Activated CD4-positive, alpha-beta memory T cell treated with anti-CD3 and anti-CD28 coated beads, Interleukin-2, amount 10 ng/mL, durations not matched to agents 7 days and 5 days (primary cell): ENCODE results near the gene SVIP. TPM values are rescaled to one million over a fixed set of nuclear protein-coding genes. Genes with fewer than 3 reads are reported as not detected.

Experiments
- CTCF ChIA-PET: fragments of 350-600 bp; sonication (Branson Sonifier 250); formaldehyde crosslinking; loops from one replicate; lab custom pipeline; 2021; ENCODE audit warnings: antibody characterized with exemption, inconsistent platforms; lab: Charles Lee
- POLR2A ChIA-PET: fragments of 350-600 bp; sonication (Branson Sonifier 250); formaldehyde crosslinking; loops from one replicate; lab custom pipeline; 2021; ENCODE audit warnings: antibody characterized with exemption; lab: Charles Lee
- DNase-seq: peaks from one replicate; pipeline ENCODE4 v3.0.0-alpha.2; 2020
- H3K27ac Mint-ChIP-seq: one replicate; pipeline ENCODE4 v1.8.0; 2021; ENCODE audit warnings: mild to moderate bottlenecking, mixed read lengths
- H3K27me3 Mint-ChIP-seq: one replicate; pipeline ENCODE4 v1.8.0; 2021; ENCODE audit warnings: mixed read lengths
- H3K36me3 Mint-ChIP-seq: one replicate; pipeline ENCODE4 v1.8.0; 2021; ENCODE audit warnings: low read depth, mixed read lengths
- H3K4me1 Mint-ChIP-seq: one replicate; pipeline ENCODE4 v1.8.0; 2021; ENCODE audit warnings: mixed read lengths
- H3K4me3 Mint-ChIP-seq: one replicate; pipeline ENCODE4 v1.8.0; 2021; ENCODE audit warnings: mild to moderate bottlenecking, mixed read lengths
- H3K9me3 Mint-ChIP-seq: one replicate; pipeline ENCODE4 v1.8.0; 2021; ENCODE audit warnings: mixed read lengths
- total RNA-seq, 2 experiments: library from RNA; stranded (reverse); gene quantifications; one replicate each; pipeline ENCODE4 v1.2.3, GENCODE V29; 2021

Gene SVIP
- total RNA-seq, 2 experiments from 2014 or later, result 26.9 to 27.5 TPM

DNA sequence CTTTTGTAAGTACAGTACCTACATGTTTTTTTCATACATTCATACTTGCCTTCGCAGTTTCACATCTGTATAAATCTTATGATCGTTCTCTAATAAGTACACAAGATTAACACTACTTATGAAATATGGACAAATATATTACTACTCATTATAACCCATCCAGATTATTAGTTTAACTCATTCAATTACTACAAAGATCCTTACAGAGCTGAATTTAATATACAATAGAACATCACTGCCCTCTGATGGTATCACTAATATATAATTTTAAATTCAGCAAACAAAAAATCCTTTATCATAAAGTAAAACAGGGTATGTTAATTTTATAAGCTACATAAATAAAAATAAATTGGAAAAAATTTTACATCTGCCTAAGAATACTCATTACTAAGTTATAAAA lies 7.4 kb downstream of the SVIP start:
- Mint-ChIP-seq H3K27ac (no peak overlapping the region), H3K9me3 (no peaks in the 10 kb centered on the region), H3K27me3 (no peaks in the 10 kb centered on the region), H3K36me3 (peaks cover 32% of the 10 kb centered on the region), H3K4me1 (peaks cover under 1% of the 10 kb centered on the region), H3K4me3 (no peak overlapping the region)
- DNase-seq, result no peak
- POLR2A ChIA-PET, result no interaction called here
- CTCF ChIA-PET, result no interaction called here

DNA sequence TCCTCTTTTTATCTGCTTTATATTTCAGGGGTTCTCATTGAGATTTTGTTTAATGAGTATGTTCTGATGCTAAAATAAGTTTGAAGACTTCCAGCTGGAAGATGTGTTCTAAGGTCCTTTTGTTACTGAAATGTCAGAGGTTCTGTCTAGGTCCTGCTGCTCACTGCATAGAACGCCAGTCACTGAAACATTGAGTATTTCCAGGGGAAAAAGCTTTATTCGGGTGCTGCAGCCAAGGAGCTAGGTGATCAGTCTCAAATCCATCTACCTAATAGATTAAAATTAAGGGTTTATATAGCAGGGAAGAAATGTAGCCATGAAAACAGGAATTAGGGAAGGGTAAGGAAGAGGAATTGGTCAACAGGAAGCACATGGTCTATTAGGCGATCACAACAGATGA lies 19.7 kb downstream of the SVIP start:
- no peaks in the 10 kb centered on the region for H3K36me3 Mint-ChIP-seq
- POLR2A ChIA-PET, result no interaction called here
- CTCF ChIA-PET, result interaction anchor here (1.9 kb wide), 1 partner anchor 22 kb away, joined by 6 read pairs; no protein-coding TSS in a partner anchor
- no peak overlapping the region for H3K27ac Mint-ChIP-seq
- no peak overlapping the region for H3K4me3 Mint-ChIP-seq
- peaks cover 4% of the 10 kb centered on the region for H3K9me3 Mint-ChIP-seq
- H3K27me3 Mint-ChIP-seq, result no peaks in the 10 kb centered on the region
- no peak for DNase-seq
- H3K4me1 Mint-ChIP-seq, result no peaks in the 10 kb centered on the region

DNA sequence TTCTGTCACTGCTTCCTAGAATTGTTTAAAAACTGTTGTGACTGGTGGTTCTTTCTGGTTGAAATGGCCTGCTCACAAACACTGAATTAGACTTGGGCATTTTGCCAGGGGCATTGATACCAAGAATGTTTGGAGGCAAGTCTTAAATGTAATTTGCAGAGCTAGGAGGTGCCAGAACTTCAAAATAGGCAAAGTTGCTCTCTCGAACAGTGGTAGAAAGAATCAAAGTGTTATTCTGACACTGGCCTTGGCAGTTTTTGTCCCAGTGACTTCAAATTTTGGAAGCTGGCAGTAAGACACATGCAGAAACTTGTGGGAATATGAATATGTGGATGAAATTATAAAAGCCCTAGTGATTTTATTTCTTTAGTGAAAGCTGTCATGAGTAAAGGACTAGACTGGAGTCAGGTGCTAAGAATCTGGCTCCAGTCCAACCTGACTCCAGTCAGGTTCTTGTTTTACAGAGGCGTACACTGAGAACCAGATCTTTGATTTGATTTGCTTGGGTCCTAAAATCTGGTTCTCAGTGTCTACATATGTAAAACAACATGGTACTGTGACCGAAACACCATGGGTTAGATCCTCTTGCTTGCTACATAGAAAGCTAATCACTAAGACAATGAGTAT lies 20.9 kb downstream of the SVIP start:
- no peak overlapping the region for H3K4me3 Mint-ChIP-seq
- POLR2A ChIA-PET, result no interaction called here
- CTCF ChIA-PET, result interaction anchor here (0.7 to 1.9 kb wide), 2 partner anchors 21 to 548 kb away, joined by 3 to 6 read pairs; no protein-coding TSS in a partner anchor
- no peaks in the 10 kb centered on the region for H3K36me3 Mint-ChIP-seq
- H3K9me3 Mint-ChIP-seq, result peaks cover 4% of the 10 kb centered on the region
- no peak for DNase-seq
- no peaks in the 10 kb centered on the region for H3K27me3 Mint-ChIP-seq
- H3K4me1 Mint-ChIP-seq, result no peaks in the 10 kb centered on the region
- H3K27ac Mint-ChIP-seq, result no peak overlapping the region

DNA sequence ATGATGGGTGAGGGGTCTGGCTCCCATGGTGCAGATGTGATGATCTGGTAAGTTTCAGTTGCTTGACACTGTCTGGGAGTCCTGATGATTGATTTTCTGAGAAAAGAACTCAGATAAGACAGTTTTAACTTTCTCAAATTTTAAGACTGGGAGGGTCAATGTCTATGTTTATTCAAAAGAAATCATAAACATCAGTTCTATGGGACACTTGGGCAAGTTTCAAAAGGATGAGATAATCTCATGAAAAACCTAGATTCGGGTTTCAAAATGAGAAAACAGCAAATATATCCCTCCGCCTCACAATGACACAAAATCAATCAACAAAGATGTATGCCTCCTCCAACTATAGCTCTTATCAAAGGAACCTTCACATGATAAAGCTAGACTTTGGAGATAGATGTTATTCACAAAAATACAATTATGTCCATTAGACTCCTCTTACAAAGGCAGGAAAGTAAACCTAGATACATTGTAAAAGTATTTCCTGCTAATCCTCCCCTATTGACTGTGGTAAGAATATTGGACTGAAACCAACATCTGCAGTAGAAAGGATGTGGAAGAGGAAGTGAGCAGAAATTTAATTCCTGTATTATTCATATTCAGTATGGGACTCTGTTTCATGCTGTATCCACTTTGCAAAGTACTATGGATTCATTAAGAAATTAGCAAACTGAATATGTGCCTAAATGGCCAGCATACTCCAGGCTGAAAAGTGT lies 21.6 kb downstream of the SVIP start:
- CTCF ChIA-PET, result no interaction called here
- no peaks in the 10 kb centered on the region for H3K4me1 Mint-ChIP-seq
- no peak overlapping the region for H3K27ac Mint-ChIP-seq
- DNase-seq, result no peak
- H3K36me3 Mint-ChIP-seq, result no peaks in the 10 kb centered on the region
- no peak overlapping the region for H3K4me3 Mint-ChIP-seq
- no peaks in the 10 kb centered on the region for H3K27me3 Mint-ChIP-seq
- H3K9me3 Mint-ChIP-seq, result peaks cover 4% of the 10 kb centered on the region
- POLR2A ChIA-PET, result no interaction called here

DNA sequence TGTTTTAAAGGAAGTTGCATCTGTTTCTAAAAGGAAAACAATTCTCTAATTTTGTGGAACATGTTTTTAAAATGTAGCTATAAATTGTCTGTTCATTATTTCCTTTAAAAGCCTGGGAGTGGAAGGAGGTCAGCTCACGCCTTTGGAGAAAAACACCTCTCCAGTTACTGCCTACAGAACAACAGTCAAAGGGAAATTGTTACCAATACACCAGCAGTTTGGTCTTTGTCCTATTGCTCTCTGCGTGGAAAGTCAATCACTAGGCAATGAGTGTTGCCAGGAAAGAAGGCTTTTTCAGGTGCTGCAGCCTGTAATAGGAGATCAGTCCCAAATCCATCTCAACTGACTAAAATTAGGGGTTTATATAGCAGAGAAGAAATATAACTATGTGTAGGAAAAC lies 22.2 kb downstream of the SVIP start:
- no peaks in the 10 kb centered on the region for H3K4me1 Mint-ChIP-seq
- ChIA-PET POLR2A (no interaction called here), CTCF (no interaction called here)
- peaks cover 4% of the 10 kb centered on the region for H3K9me3 Mint-ChIP-seq
- no peak for DNase-seq
- H3K4me3 Mint-ChIP-seq, result no peak overlapping the region
- no peaks in the 10 kb centered on the region for H3K27me3 Mint-ChIP-seq
- H3K27ac Mint-ChIP-seq, result no peak overlapping the region
- no peaks in the 10 kb centered on the region for H3K36me3 Mint-ChIP-seq

DNA sequence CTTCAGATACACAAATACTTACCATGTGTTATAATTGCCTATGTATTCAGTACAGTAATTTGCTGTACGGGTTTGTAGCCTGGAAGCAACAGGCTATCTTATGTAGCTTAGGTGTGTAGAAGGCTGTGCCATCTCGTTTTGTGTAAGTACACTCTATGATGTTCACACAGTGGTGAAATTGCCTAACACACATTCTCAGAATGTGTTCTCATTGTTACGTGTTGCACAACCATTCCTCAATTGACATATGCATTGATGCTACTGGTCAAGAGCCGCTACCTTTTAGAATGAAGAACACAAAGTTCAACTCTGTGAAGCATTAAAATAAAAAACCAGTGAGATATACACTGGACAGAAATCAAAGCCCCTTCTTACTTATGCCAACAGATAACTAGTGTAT lies 26.7 kb downstream of the SVIP start:
- H3K27me3 Mint-ChIP-seq, result no peaks in the 10 kb centered on the region

DNA sequence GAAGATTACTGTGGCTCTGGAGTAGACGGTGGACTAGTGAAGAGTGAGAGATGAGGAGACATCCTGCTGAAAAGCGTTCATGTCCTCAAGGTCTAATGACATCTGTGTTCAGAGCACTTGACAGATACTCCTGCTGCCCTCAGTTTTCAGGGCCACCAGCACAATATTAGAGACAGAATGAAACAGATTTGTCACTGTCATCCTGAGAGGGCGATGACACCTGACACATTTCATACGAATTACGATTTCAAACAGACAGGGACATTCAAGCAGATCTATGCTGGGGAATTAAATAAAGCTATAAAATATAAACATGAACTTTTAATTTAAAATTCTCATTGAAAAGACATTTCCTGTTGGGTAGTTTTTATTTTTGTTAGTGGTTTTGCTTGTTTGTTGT lies 29.1 kb downstream of the SVIP start:
- ChIA-PET POLR2A (no interaction called here), CTCF (no interaction called here)
- Mint-ChIP-seq H3K4me3 (no peak overlapping the region), H3K4me1 (no peaks in the 10 kb centered on the region), H3K9me3 (no peaks in the 10 kb centered on the region), H3K27ac (no peak overlapping the region), H3K36me3 (no peaks in the 10 kb centered on the region), H3K27me3 (no peaks in the 10 kb centered on the region)
- DNase-seq, result no peak

More for the DNA sequence above, 26.7 kb downstream of the SVIP start:
- Mint-ChIP-seq H3K4me1 (no peaks in the 10 kb centered on the region), H3K27ac (no peak overlapping the region), H3K9me3 (no peaks in the 10 kb centered on the region), H3K4me3 (no peak overlapping the region), H3K36me3 (no peaks in the 10 kb centered on the region)
- ChIA-PET POLR2A (no interaction called here), CTCF (no interaction called here)
- no peak for DNase-seq

DNA sequence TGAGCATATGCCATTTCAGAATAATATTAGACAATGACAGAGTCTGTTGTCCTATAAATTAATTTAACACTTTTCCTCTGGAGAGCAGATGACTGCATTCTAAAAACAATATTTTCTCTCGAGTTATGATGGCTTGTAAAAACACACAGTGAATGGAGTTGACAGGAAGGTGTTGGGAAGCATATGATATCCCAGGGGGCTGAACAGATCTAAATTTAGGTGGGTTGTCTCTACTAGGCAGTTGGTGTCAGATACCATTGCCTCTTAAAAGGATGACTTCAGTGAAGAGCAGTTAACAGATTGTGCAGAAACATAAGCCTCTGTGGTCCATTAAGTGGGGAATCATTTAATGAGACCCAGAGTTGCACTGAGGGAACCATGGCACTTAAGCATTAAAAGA lies 30.7 kb downstream of the SVIP start:
- POLR2A ChIA-PET, result no interaction called here
- Mint-ChIP-seq H3K4me3 (no peak overlapping the region), H3K4me1 (no peaks in the 10 kb centered on the region), H3K27me3 (no peaks in the 10 kb centered on the region), H3K9me3 (no peaks in the 10 kb centered on the region), H3K36me3 (no peaks in the 10 kb centered on the region), H3K27ac (no peak overlapping the region)
- CTCF ChIA-PET, result interaction anchor here (1.2 kb wide), 1 partner anchor 11 kb away, joined by 5 read pairs; no protein-coding TSS in a partner anchor
- no peak for DNase-seq

DNA sequence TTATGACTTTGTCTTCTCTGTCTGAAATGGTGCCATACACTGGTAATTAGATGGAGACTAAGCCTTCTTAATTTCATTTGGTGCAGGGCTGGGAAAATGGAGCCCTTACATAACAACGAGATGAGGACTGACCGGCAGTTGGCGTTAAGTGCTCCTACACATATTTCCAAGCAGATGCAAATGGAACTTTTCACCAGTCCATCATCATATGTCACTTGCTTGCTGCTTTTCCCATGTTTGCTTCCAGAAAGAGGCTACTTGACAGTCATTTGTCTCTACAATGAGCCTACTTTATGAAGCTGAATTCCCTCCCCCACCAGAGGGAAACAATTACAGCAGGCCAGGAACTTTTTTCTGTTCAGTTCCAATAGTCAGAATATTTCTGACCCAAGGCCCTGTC lies 32.6 kb downstream of the SVIP start:
- Mint-ChIP-seq H3K36me3 (no peaks in the 10 kb centered on the region), H3K27ac (no peak overlapping the region), H3K4me1 (no peaks in the 10 kb centered on the region), H3K27me3 (no peaks in the 10 kb centered on the region), H3K4me3 (no peak overlapping the region), H3K9me3 (no peaks in the 10 kb centered on the region)
- CTCF ChIA-PET, result interaction anchor here (1.4 kb wide), 1 partner anchor 9 kb away, joined by 5 read pairs; no protein-coding TSS in a partner anchor
- no peak for DNase-seq
- POLR2A ChIA-PET, result no interaction called here

DNA sequence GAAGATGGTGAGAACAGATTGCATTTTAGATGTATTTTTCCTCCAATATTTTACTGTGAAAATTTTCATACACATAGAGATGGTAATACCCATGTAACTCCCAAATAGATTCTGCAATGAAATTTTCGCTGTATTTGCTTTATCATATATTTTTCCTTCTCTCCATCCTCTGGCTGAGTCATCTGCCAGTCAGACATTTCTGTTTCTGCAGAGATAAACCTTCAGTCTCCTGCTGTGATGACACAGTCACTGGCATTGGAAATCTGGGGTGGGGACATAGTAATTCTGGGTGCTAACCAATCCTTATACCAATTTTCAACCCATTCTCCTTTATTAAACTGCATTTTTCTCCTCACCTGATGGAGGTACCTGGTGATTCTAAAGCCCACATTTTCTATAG lies 33.7 kb downstream of the SVIP start:
- Mint-ChIP-seq H3K4me3 (no peak overlapping the region), H3K27me3 (no peaks in the 10 kb centered on the region), H3K36me3 (no peaks in the 10 kb centered on the region), H3K9me3 (no peaks in the 10 kb centered on the region), H3K27ac (no peak overlapping the region), H3K4me1 (no peaks in the 10 kb centered on the region)
- CTCF ChIA-PET, result no interaction called here
- no peak for DNase-seq
- POLR2A ChIA-PET, result no interaction called here

DNA sequence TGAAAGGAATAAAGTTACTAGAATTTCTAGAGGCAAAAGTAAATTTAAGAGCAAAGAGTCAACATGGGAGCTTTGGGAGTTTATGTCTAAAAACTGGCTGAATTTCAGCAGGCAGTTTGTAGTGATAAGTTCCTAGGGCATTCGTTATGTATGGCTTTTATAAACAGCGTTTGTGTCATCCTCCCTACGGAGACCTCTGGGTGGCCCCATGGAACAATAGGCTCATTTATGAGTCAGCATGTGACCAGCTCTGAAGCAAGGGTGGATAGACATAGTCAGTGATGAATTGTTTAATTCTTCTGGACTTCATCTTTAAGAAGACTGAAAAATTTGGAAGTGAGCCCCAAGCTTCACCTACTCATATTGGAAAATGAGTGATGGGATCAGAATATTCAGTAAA lies 37.1 kb downstream of the SVIP start:
- DNase-seq, result no peak
- no peaks in the 10 kb centered on the region for H3K4me1 Mint-ChIP-seq
- H3K9me3 Mint-ChIP-seq, result no peaks in the 10 kb centered on the region
- no peak overlapping the region for H3K4me3 Mint-ChIP-seq
- no peak overlapping the region for H3K27ac Mint-ChIP-seq
- H3K36me3 Mint-ChIP-seq, result no peaks in the 10 kb centered on the region
- ChIA-PET POLR2A (no interaction called here), CTCF (no interaction called here)
- H3K27me3 Mint-ChIP-seq, result no peaks in the 10 kb centered on the region

DNA sequence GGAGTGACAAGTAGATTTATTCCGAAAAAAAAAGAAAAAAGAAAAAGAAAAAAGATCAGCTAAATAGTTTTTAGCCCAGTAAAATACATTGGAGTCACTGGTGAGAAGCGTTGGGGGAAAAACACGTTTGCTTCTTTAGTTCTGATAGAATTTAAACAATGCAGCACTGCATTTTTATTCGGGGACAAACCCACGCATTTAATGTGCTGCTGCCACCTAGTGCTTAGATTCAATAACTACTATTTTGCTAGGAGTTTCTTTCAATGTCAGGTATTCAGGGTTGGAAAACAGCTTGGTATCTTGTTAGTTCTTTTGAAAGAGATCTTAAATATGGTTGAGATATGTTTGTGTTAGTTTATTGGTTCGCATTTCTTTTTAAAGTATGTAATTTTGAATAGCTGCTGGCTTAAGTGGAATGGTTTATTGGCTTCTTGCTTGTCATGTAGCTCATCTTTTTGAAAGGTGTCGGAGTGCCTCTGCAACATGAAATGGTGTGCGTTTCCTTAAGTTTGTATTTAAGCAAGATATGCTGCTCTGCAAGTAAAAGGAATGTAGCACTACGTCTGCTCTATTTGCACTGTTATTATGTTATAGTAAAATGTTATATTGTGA lies 41.9 kb downstream of the SVIP start:
- no peaks in the 10 kb centered on the region for H3K9me3 Mint-ChIP-seq
- H3K4me1 Mint-ChIP-seq, result no peaks in the 10 kb centered on the region
- no peaks in the 10 kb centered on the region for H3K36me3 Mint-ChIP-seq
- no peak overlapping the region for H3K27ac Mint-ChIP-seq
- H3K27me3 Mint-ChIP-seq, result peaks cover 2% of the 10 kb centered on the region
- ChIA-PET CTCF (interaction anchor here (0.6 to 2.1 kb wide), 14 partner anchors 9 to 617 kb away, joined by 3 to 13 read pairs (median 4); partner anchors contain the start of gene SVIP), POLR2A (interaction anchor here (1.2 kb wide), 1 partner anchor 41 kb away, joined by 3 read pairs; no protein-coding TSS in a partner anchor)
- no peak overlapping the region for H3K4me3 Mint-ChIP-seq
- no peak for DNase-seq

DNA sequence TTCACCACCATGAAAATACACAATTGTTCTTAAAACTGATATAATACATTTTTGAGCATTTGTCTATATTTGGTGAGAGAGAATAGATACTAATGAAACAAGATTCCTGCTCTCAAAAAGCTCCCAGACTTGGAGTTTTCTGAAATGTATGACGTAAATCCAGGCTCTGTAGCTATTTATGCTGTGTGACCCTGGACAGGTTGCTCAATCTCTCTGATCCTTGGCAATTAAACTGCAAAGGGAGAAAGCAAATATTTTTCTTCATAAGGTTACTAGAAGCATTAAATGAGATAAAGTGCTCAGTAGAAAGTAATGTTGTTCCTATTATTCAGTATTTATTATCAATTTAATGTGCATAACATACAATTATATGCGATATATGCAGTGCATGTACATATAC lies 42.5 kb downstream of the SVIP start:
- POLR2A ChIA-PET, result no interaction called here
- no peaks in the 10 kb centered on the region for H3K36me3 Mint-ChIP-seq
- H3K4me3 Mint-ChIP-seq, result no peak overlapping the region
- peaks cover 2% of the 10 kb centered on the region for H3K27me3 Mint-ChIP-seq
- CTCF ChIA-PET, result interaction anchor here (1.5 to 2.1 kb wide), 4 partner anchors 11 to 460 kb away, joined by 4 to 13 read pairs (median 8); partner anchors contain the start of gene SVIP
- no peaks in the 10 kb centered on the region for H3K9me3 Mint-ChIP-seq
- H3K27ac Mint-ChIP-seq, result no peak overlapping the region
- H3K4me1 Mint-ChIP-seq, result no peaks in the 10 kb centered on the region
- no peak for DNase-seq
